Bronchial epithelial cell (primary cell): ENCODE results near the gene DCC. TPM values are rescaled to one million over a fixed set of nuclear protein-coding genes. Genes with fewer than 3 reads are reported as not detected.

ENCODE experiments used
- DNase-seq: peaks from one replicate; pipeline ENCODE4 v3.0.0-alpha.2; 2010; ENCODE audit warnings: low read depth
- FAIRE-seq: peaks from 2 replicates; lab custom pipeline; 2011; peaks lifted over from hg19 to GRCh38; lab: Jason Lieb, UNC
- H3K27me3 ChIP-seq: 2 replicates; pipeline ENCODE4 v1.5.1; 2011; ENCODE audit warnings: low read length; ENCODE audit not compliant: control insufficient read depth, insufficient read depth
- H3K36me3 ChIP-seq: 2 replicates; pipeline ENCODE4 v1.5.1; 2011; ENCODE audit warnings: low read length; ENCODE audit not compliant: control insufficient read depth, insufficient read depth
- H3K4me3 ChIP-seq: 2 replicates; pipeline ENCODE4 v1.5.1; 2011; ENCODE audit warnings: mild to moderate bottlenecking, low read depth, low read length, control low read depth
- total RNA-seq: library from RNA; depleted of rRNA; stranded (reverse); fragments of >200 nt; gene quantifications from 2 replicates; pipeline ENCODE4 v1.2.1, GENCODE V29; 2014
- TF ChIP-seq, protein P1 (sequence below): IDR thresholded peaks from 2 replicates; pipeline ENCODE4 v1.5.1; 2011; ENCODE audit warnings: mild to moderate bottlenecking, moderate library complexity, low read length, control low read depth, inconsistent platforms; ENCODE audit not compliant: insufficient read depth, severe bottlenecking

DCC gene
- total RNA-seq, 1 donor from 2014 or later, result not detected

DNA sequence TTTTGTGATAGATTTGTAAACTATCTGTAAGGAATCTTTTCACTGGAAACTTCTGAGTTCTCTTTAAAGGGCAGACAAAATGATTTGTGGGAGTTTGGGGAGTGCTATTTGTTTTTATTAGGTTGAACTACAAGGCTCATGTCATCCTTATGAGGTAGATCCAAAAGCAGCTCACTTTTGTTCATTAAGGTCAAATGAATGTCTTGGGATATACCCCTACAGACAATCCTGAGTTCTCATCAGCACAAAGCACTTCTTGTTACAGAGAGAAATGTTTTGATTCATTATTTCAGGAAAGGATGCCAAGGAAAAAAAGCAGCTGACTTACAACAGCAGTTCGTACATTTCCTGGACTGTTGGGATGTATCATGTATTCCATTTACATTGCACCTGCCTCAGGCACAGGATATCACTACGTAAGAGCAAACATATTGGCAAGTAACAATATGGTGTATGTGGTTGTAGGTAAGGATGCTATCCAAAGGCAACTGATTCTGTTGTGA lies 68.9 kb downstream of the DCC start:
- Histone ChIP-seq H3K36me3 (no peaks in the 10 kb centered on the region), H3K27me3 (no peaks in the 10 kb centered on the region), H3K4me3 (no peak overlapping the region)
- FAIRE-seq (no peak), DNase-seq (no peak)
- TF ChIP-seq, protein P1, sequence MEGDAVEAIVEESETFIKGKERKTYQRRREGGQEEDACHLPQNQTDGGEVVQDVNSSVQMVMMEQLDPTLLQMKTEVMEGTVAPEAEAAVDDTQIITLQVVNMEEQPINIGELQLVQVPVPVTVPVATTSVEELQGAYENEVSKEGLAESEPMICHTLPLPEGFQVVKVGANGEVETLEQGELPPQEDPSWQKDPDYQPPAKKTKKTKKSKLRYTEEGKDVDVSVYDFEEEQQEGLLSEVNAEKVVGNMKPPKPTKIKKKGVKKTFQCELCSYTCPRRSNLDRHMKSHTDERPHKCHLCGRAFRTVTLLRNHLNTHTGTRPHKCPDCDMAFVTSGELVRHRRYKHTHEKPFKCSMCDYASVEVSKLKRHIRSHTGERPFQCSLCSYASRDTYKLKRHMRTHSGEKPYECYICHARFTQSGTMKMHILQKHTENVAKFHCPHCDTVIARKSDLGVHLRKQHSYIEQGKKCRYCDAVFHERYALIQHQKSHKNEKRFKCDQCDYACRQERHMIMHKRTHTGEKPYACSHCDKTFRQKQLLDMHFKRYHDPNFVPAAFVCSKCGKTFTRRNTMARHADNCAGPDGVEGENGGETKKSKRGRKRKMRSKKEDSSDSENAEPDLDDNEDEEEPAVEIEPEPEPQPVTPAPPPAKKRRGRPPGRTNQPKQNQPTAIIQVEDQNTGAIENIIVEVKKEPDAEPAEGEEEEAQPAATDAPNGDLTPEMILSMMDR, result no peak

DNA sequence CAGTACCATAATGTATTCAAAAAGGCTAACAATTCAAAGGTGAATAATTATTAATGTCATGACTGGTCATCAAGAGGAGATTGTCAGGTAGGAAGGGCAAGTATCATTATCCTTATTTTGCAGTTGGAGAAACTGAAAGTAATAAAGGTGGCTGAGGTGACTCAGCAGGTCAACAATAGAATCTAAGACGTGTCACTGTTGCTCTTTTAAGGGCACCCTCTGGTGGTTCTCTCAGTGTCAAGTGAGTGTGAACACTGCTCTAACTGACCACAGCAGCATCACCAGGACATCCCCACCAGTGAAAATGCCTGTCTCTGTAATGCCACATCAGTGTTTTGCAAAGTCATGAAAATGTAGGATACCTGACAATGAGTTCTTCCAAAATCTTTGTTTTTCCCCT lies 69.7 kb downstream of the DCC start:
- H3K36me3 ChIP-seq, result no peaks in the 10 kb centered on the region
- FAIRE-seq (no peak), DNase-seq (peak; percentile 8)
- no peaks in the 10 kb centered on the region for H3K27me3 ChIP-seq
- TF ChIP-seq, protein P1, result no peak
- H3K4me3 ChIP-seq, result no peak overlapping the region

GRCh38 chr18:52415131-52415530 lies 75.1 kb downstream of the DCC start:
- no peaks in the 10 kb centered on the region for H3K27me3 ChIP-seq
- FAIRE-seq (no peak), DNase-seq (no peak)
- H3K4me3 ChIP-seq, result no peak overlapping the region
- no peaks in the 10 kb centered on the region for H3K36me3 ChIP-seq
- TF ChIP-seq, protein P1, result no peak

- no peak for FAIRE-seq
- DNase-seq, result no peak
- Histone ChIP-seq H3K4me3 (no peak overlapping the region), H3K27me3 (no peaks in the 10 kb centered on the region), H3K36me3 (no peaks in the 10 kb centered on the region)
- TF ChIP-seq, protein P1, result no peak
Observed at GRCh38 chr18:52422985-52423601, 83.1 kb downstream of the DCC start.

GRCh38 chr18:52426041-52426440 lies 86.0 kb downstream of the DCC start:
- DNase-seq (no peak), FAIRE-seq (no peak)
- Histone ChIP-seq H3K27me3 (no peaks in the 10 kb centered on the region), H3K36me3 (no peaks in the 10 kb centered on the region), H3K4me3 (no peak overlapping the region)
- TF ChIP-seq, protein P1, result no peak

DNA sequence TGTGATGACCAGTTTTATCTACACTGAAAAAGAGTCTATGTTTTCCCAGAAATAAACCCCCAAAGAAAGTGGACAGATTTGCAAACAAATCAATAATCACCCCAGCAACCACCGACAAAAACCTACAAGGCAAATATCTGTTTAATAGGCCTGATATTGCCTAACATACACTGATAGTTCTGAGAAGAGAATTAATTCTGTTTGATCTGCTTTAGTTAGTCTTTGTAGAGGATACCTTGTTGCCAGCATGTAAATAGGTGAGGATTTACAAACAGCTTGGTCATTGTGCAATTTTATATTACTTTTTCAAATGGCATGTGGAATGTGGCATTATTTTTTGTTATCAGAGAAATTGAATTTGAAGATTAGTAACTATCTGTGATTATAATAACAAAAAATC lies 86.5 kb downstream of the DCC start:
- TF ChIP-seq, protein P1, result no peak
- FAIRE-seq (no peak), DNase-seq (no peak)
- Histone ChIP-seq H3K36me3 (no peaks in the 10 kb centered on the region), H3K4me3 (no peak overlapping the region), H3K27me3 (no peaks in the 10 kb centered on the region)
